Stimulated activated CD4-positive, alpha-beta T cell treated with anti-CD3 and anti-CD28 coated beads, Interleukin-1b, Interleukin-23, amount 100 ng/mL, for 48 hours (primary cell): ENCODE results near the gene TSPYL4.
"Not testable (repeated sequence)": the region's sequence is repeated elsewhere in the genome, so short reads cannot be mapped to it uniquely, and the experiment has no call there.

ENCODE experiments used
- DNase-seq: peaks from one replicate; pipeline ENCODE4 v3.0.0-alpha.2; 2020

TSPYL4 gene

DNA sequence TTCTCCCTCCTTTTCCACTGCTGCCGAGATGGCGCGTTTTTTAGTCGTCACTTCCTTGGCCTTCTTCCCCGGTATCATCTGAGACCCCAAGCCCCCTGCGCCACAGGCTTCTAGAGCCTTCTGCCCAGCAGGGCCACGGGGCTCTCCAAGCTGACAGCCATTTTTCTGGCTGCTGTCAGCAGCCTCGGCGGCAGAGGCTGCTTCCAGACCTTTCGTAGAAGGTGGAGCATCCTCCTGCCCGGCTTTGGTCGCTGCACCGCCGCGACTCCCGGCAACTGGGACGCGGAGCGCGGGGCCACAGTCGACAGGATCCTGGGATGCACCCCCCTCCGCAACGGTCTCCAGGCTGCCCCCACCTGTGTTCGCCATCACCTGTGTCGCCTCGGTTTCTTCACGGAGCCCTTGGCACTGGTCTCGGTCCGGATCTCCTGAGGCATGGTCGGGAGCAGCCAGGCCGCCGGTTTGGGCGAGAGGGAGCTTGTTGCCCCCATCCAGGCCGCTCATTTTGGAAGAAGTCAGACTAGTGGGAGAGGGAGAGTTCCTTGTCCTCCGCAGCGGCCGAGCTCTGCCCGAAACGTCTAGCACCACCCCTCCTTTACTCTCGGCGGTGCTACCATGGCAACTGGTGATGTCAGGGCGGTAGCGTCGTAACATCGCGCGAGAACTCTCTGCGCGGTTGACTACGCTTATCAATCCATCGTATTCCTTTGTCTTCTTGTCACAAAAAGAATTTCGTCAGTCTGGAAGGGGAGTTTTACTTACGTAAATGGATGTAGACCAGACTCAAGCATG is at the start of gene TSPYL4:
TSS of gene TSPYL4 (minus strand) at position 571 of the 792 bp plus-strand sequence. CDS start at position 504, 67 bp downstream.
- peak; percentile 90 for DNase-seq

DNA sequence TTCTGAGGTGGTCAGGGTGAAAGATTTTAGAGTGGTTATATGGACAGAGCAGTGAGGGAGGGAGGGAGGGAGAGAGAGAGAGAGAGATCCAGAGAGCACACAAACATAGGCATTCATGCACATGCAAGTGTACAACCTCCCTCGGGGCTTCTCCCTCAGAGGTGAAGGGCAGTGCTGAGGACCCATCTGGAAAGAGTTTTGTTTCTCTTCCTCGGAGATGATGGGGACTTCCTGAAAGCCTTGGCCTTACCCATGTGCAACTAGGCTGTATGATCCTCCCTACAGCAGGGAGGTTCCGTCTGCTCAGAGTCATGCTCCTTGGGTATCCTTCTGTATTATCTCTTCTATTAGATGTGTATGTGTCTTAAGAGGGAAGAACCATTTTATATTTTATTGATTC is 47.2 kb upstream of the TSPYL4 start:
- no peak for DNase-seq

DNA sequence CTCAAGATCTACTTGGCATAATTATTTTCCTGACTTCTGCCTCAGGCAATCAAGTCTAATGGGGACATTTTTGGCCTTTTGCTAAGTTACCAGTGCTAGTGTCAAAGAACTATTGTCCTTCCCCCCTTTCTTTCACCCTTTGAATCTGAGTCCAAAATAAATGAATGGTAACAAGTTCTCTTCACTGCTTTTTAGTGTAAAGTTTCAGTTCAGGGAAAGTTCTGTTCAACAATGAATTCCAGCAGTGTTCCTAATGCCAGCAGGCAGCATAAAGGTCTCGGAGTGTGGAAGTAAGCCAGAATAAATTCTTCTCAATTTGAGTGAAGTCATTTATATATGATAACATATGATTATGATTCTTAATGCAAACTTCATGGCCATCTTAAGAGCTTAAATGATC is 46.7 kb upstream of the TSPYL4 start:
- no peak for DNase-seq

DNA sequence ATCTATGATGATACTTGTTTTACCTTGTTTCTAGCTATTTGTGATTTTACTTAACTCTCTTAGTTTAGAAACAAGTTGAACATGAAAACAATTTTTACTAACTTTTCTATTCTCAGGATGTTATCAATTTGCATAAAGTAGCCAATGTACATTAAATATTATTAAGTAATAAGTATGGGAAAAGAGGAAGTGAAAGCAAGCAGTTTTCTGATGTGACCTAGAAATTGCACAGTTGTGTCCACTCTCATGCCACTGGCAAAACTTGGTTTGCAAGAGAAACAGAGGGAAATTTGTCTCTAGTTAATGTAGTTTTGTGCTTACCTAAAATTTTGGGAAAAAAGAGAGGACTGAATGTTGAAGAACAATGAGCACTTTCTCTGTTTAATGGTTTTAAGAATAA is 45.1 kb upstream of the TSPYL4 start:
- DNase-seq = no peak

DNA sequence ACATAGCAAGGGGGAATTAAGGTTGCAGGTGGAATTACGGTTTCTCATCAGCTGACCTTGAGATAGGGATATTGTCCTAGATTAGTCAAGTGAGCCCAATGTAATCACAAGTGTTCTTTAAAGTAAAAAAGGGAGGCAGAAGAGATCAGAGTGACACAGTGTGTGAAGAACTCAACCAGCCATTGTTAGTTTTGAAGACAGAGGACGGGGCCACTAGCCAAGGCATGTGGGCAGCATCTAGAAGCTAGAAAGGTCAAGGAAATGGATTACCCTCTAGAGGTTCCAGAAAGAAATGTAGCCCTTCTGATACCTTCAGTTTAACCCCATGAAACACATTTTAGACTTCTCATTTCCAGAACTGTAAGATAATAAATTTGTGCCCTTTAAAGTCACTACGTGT is 44.4 kb upstream of the TSPYL4 start:
- DNase-seq = no peak

DNA sequence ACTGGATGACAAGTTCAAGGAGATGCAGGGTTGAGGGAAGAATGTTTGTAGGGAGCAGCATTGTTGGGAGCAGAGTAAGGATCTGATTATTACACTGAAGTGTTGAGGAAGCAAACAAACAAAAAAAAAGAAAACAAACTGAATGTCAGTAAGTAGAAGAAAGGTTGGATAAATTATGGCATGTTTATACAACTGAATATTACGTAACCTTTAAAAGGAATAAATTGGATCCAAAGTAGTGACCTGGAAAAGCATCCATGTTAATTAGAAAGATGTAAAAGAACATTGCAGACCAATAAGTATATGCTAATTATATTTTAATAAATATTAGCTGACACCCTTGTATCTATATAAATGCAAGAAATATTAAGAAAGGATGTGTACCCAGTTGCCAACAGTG is 38.7 kb upstream of the TSPYL4 start:
- DNase-seq = no peak

DNA sequence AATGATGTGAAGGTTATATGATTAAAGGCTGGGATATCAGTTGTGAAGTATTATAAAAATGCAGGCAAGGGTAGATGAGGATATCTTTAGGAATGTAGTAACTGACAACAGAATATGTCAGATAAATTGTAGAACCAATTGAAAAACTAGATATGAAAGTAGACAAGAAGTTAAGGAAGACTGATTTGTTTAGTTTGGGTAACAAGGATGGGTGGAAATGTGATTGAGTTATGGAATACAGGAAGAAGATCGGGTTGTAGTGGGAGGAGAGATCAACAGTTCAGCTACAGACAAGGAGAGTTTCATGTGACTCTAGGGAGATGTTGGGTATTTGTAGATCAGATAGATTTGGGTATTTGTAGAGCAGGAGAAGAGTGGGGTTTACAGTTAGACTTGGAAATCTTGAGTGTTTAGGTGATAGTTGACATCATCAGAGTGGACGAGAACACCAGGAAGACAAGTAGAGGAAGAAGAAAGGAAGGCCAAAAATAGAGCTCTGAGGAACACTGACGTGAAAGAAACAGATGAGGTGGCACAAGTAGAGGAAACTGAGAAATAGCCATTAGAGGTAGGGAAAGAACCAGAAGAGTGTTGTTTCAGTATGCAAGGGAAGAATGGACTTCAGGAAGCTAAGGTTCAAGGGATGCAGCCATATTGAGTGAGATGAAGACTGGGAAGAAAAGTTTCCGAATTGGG is 38.0 kb upstream of the TSPYL4 start:
- no peak for DNase-seq

DNA sequence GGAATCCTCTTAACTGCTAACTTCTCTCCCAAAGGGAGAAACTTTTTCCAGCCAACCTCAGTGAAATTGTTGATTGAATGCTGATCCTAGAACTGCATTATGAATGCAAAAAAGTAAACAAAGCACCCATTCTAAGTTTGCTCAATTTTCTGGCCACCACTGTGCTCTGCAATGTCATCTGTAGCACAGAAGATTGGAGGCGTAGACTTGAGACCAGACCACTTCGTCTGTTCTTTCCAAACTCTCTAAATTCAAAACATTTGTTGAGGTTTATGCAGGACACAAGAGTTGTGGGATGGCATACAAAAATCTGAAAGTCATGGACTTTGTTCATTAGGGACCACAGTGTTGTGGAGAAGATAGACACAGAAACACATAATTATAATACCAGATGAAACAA is 36.9 kb upstream of the TSPYL4 start:
- DNase-seq = no peak

DNA sequence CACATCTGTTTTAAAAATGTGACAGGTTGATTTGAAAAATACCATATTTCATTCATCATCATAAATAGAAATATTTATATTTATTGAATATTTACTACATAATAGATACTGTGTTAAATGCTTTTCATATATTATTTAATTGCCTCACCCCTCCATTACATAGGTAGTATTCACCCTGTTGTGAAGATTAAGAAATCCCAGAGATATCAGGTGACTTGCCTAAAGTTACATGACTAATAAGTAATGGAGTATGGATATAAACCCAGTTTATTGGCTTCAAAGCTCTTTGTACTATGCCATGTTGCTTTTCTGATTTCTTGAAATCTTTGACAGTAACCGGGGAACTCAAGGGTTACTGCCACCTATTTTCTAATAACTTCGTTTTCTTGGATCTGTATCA is 36.0 kb upstream of the TSPYL4 start:
- no peak for DNase-seq

DNA sequence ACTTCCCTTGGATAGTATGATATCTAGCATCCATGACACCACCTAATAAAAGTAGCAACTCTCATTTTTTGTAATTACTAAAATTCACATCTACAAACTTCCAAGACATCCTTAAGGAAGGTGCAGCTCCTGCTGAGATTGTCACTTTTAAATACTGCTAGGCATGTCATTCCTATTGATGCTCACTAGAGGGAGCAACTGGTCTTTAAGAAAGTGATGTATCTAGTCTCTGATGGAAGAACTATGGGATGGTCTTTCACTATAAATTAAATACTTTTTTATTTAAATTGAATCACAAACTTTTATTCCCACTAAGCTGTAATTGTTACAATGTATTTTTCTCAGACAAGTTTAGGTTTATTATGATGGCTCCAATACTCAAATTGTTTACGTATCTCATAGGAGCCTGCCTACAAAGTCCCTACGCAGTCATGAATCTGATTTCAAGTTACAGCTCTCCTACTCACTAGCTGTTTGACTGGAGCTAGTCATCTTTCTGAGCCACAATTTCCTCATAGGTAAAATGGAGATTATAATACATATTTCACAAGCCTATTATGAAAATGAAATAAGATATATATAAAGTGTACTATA is 33.9 kb upstream of the TSPYL4 start:
- no peak for DNase-seq

DNA sequence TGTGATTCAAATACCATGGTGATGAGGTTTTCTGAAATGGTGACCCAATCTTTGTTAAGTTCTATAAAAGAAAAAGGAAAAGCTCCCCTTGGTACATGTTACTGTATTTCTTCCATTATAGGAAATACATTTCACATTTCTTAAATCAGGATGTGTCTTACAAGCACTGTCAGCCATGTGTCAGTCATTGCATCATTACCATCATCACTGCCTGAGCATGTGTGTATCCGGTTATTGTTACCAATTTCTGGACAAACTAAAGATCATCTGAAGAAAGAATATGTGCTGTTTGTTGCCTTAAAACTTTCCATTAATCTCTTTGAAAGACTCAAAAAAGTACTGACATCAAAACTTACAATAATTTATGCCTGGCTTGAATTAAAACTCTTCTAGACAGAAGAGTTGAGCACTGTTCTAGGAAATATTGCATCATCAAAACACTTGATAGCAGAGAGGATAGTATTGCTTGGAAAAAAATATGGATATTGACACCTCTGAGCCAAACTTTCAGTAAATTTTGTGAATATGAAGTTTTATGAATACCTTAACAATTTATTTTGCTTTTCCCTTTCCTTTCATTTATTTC is 33.0 kb upstream of the TSPYL4 start:
- DNase-seq = no peak

DNA sequence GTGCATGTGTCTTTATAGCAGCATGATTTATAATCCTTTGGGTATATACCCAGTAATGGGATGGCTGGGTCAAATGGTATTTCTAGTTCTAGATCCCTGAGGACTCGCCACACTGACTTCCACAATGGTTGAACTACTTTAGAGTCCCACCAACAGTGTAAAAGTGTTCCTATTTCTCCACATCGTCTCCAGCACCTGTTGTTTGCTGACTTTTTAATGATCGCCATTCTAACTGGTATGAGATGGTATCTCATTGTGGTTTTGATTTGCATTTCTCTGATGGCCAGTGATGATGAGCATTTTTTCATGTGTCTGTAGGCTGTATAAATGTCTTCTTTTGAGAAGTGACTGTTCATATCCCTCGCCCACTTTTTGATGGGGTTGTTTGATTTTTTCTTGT is 31.1 kb upstream of the TSPYL4 start:
- not testable (repeated sequence) for DNase-seq

DNA sequence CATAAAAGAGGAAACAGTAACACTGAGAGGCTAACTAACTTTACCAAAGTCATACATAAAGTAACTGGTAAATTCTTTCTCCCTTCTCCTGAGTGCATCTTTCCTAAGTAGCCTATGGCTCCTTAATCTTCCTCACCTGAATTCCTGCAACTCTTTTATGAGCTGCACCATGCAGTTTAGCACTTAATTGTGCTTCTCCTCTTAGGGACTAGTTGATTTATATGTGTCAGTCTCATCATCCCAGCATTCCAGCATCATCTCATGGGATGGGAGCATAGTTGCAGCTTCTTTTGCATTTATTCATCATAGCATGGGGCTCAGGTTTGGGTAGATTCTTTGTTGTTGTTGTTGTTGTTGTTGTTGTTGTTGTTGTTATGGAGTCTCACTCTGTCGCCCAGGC is 29.3 kb upstream of the TSPYL4 start:
- no peak for DNase-seq

DNA sequence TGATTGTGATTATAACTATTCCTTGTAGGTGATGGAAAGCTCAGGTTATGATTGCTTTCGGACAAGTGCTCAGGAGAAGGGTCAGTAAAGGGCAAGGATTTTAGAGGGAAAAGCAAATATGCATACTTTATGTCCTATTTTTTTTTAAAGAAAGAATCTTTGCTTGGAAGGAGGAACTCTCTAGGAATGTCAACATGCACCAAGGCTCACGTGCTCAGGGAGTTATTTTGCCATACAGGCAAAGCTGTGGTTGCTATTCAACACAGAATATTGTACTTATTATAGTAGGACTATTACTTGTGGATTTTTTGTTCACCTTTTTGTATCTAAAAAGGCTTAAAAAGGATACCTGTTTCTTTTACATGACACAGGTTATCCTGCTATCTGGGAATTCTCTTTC is 28.8 kb upstream of the TSPYL4 start:
- DNase-seq = no peak

DNA sequence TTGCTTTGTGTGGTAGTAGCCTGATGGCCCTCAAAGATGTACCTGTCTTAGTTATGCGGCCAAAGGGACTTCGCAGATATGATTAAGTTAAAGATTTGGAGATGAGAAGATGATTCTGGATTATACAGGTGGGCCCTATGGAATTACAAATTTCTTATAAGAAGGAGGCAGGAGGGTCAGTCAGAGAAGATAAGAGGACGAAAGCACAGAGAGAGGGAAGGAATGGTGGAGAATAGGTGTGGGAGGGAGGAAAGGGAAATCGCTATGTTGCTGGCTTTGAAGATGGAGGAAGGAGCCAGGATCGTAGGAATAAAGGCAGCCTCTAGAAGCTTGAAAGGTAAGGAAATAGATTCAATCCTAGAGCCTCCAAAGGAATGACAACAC is 27.1 kb upstream of the TSPYL4 start:
- no peak for DNase-seq

DNA sequence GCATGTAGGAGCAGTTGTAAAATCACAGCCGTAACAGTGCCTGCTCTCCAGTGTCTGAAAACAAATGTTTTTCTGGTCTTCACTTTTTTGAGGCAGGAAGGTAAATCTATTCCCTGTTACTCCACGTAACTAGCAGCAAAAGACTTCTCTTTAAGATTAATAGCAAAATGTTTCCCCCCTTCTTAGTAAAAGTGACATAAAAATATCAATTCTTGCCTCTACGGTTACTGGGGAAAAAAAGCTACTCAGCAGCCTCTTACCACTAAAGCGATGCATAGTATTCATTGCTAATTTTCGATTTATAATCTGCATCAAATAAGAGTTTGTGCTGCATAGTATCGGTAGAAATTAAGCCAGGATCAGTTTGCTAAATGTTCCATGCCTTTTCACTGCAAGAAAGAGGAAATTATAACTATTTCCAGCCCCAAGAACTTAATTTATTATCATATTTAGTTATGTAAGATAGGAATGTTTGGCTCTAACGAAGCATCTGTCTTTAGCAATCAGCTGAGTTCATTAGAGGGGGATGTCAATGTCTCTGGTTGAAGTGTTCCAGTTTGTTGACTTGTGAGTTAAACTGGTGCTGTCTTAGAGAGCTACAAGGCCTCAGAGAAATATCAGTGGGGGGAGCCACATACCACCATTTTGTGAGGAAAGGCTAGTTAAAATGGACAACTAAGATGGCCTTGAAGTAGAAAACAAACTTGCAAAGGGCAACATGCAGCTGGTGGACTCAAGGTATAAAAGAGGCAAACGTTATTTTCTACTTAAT is 26.5 kb upstream of the TSPYL4 start:
- DNase-seq = no peak

DNA sequence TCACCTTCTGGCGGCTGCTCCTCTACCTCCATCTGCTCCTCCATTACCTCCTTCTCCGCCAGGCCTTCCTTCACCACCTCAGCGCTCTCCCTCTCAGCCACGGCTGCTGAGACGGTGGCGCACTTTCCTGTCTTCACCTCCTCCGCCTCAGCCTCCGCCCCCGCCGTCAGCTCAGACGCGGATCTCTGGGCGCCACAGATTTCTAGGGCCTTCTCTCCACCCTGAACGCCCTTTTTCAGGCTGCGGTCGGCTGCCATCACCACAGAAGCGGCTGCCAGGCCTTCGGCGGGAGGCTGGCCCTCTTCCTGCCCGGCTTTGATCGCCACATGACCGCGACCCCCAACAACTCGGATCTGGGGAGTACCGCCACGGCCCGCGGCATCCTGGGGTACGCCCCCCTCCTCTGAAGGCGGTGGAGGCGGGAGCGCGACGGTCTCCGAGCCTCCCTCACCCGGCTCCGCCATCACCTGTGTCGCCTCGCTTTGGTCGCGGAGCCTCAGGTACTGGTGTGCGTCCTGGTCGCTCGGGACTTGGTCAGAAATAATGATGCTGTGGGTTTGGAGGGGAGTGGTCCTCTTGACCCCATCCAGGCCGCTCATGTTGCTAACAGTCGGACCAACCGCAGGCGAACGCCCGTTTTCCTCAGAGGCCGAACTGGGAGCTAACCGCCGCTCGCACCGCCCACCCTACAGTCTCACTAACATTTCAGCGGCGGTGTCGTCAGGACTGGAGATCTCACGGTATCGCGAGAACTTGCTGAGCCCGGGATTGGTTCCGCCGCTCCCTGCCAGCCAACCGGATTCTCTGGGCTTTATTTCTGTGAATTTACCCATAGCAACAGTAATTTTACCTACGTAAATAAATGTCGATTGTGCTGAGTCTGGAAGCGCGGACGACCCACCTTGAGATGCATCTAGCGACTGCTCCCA is 25.6 kb upstream of the TSPYL4 start, which contains the start of gene TSPYL1:
TSS of gene TSPYL1 (minus strand) at position 699 of the 929 bp plus-strand sequence. CDS start at position 599, 100 bp downstream.
- DNase-seq = peak; percentile 94

DNA sequence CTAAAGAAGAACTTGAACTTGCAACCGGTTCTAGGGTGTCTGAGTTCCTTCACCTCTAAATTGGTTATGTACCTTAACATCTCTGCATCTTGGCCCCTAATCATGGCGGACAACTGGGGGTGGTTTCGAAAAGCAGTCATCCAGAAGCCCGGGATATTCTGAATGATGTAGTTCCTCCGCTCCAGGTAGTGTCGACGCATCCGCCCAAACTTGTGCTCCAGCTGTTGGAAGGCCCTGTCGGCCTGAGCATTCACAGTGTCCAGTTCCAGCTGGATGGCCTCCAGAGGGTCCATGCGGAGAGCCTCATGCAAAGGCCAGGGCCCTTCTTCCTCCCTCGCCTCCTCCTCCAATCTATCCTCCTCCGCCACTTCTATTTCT is 25.0 kb upstream of the TSPYL4 start:
- DNase-seq = peak; percentile 27

DNA sequence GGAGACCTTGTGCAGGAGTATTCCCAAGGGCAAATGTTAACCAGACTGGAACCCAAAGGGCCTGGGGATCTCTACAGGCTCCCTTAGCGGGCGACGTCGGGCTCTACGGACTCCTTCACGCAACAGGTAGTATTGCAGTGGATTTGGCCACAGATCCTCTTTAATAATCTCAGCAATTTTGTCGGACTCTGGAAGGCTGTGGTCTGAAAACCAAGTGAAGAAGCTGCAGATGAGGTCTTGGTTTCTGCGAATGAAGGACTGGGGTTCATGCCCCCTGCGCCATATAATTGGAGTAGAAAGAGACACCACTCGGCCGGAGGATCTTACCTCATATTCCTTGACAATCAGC is 24.6 kb upstream of the TSPYL4 start:
- no peak for DNase-seq

DNA sequence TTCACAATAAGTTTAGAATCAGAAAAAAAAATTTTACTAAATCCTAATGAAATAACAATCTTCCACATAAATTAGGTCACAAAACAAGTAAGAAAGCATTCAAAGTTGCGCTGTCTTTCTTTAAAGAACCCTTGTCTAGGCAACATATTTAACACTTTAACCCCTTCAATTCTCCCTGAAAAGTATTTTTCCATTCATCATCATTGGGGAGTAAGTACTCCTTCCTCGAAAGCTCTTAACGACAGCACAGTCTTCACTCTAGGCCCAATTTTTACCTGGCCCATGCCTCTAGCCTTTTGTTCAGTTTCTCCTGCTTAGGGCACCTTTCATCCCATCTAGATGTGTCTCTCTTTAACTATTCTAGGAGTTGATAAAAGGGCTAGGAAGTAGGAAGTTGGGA is 23.2 kb upstream of the TSPYL4 start:
- DNase-seq = no peak

DNA sequence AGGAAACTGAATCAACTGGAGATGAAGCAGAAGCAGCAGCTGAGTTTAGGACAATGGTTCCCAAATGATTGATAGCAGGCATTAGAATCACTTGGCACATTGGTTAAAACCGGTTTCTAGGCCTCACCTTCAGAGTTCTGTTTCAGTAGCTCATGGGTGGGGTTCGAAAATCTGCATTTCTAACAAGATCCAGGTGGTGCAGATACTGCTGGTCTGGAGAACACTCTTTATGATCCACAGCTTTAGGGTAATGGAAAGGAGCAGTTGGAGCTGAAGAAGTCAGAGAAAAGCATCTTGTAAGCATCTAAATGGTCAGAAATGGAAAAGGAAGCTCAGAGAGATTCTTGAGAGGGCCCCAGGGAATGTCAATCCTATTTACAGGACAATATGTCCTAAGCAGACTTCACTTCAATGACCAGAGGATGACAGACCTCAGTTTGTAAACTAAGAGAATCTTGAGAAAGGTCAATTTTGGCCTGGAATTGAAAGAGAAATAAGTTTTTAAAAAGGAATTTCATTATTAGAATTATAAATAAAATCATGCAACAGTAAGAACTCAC is 17.4 kb upstream of the TSPYL4 start:
- no peak for DNase-seq
